NCI-H69 (cell line): ENCODE data around the gene SNAI1.

Source experiments
- DNase-seq: peaks from one replicate; lab custom pipeline; 2025; lab: John Stamatoyannopoulos, UW

Gene SNAI1

DNA sequence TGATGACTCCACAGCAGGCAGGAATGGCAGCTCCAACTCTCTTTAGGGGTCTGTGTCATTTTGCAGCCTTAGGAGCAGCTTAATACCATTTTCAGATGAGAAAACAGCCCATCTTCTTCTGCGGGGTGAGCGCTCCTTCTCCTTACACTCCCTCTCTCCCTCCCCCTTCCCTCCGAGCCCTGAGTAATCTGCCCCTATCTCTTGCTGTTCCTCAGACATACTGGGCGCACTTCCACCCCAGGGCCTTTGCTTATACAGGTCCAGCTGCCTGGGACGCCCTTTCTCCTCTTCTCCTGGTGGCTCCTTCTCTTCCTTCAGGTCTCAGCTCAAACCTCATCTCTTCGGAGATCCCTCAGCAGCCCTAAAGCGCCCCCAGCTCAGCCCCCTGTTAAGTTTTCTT, 54.8 kb downstream of the SNAI1 start:
- no peak for DNase-seq

DNA sequence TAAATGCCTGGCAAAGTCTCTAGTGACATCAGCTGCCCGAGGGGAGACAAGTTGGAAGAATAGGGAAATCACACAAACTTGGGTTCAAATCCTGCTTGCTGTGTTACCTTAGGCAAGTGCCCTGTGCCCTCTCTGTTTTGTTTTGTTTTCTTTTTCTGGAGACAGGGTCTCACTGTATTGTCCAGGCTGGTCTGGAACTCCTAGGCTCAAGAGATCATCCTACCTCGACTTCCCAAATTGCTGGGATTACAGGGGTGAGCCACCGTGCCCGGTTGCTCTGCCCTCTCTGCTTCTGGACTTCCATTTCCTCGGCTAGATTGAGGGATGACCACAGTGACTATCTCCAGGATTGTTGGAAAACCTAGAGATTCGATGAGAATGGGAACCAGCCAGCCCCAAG, 55.4 kb downstream of the SNAI1 start:
- no peak for DNase-seq
